Measurements from ENCODE around the gene DNAH17.
A peak's percentile ranks its signal among the peaks of the same experiment; 100 is the strongest.

The DNAH17 gene

GRCh38 chr17:78396441-78397337, 180.5 kb downstream of the DNAH17 start:
- no peak overlapping the region for H3K9ac ChIP-seq (ENCODE audit: low read length in 2 of 2)
- no peaks in the 10 kb centered on the region for H3K9me3 ChIP-seq (ENCODE audit: control insufficient read depth in 2 of 2, low read length in 2 of 2)
- H3K4me3 ChIP-seq (ENCODE audit: low read length in 2 of 2), result no peak overlapping the region
- H3K4me1 ChIP-seq (ENCODE audit: control insufficient read depth, insufficient read depth, low read length), result peaks cover 17% of the 10 kb centered on the region
- H3K36me3 ChIP-seq (ENCODE audit: control insufficient read depth in 2 of 2, insufficient read depth in 2 of 2, low read length in 2 of 2), result peaks cover 29 to 36% of the 10 kb centered on the region in 2 donors
- H3K27me3 ChIP-seq (ENCODE audit: control insufficient read depth in 1 of 2, insufficient read depth in 2 of 2, low read length in 2 of 2), result no peaks in the 10 kb centered on the region
- peak overlapping the region; percentile 55 for H3K27ac ChIP-seq (ENCODE audit: low read length)

GRCh38 chr17:78395155-78395554, 182.0 kb downstream of the DNAH17 start:
- Histone ChIP-seq H3K27ac (ENCODE audit: low read length) (no peak overlapping the region), H3K27me3 (ENCODE audit: control insufficient read depth in 1 of 2, insufficient read depth in 2 of 2, low read length in 2 of 2) (no peaks in the 10 kb centered on the region), H3K36me3 (ENCODE audit: control insufficient read depth in 2 of 2, insufficient read depth in 2 of 2, low read length in 2 of 2) (peaks cover 21 to 24% of the 10 kb centered on the region in 2 donors), H3K9ac (ENCODE audit: low read length in 2 of 2) (no peak overlapping the region), H3K4me1 (ENCODE audit: control insufficient read depth, insufficient read depth, low read length) (peaks cover 19% of the 10 kb centered on the region), H3K9me3 (ENCODE audit: control insufficient read depth in 2 of 2, low read length in 2 of 2) (no peaks in the 10 kb centered on the region), H3K4me3 (ENCODE audit: low read length in 2 of 2) (no peak overlapping the region)

- Histone ChIP-seq H3K4me1 (ENCODE audit: control insufficient read depth, insufficient read depth, low read length) (peaks cover 19% of the 10 kb centered on the region), H3K36me3 (ENCODE audit: control insufficient read depth in 2 of 2, insufficient read depth in 2 of 2, low read length in 2 of 2) (peaks cover 13 to 15% of the 10 kb centered on the region in 2 donors), H3K9me3 (ENCODE audit: control insufficient read depth in 2 of 2, low read length in 2 of 2) (no peaks in the 10 kb centered on the region), H3K4me3 (ENCODE audit: low read length in 2 of 2) (no peak overlapping the region), H3K9ac (ENCODE audit: low read length in 2 of 2) (no peak overlapping the region), H3K27me3 (ENCODE audit: control insufficient read depth in 1 of 2, insufficient read depth in 2 of 2, low read length in 2 of 2) (no peaks in the 10 kb centered on the region), H3K27ac (ENCODE audit: low read length) (no peak overlapping the region)
Measured at GRCh38 chr17:78394209-78394608, 183.0 kb downstream of the DNAH17 start.

- Histone ChIP-seq H3K9ac (ENCODE audit: low read length in 2 of 2) (no peak overlapping the region), H3K36me3 (ENCODE audit: control insufficient read depth in 2 of 2, insufficient read depth in 2 of 2, low read length in 2 of 2) (peaks cover 7 to 8% of the 10 kb centered on the region in 2 donors)
Measured at GRCh38 chr17:78393575-78393974, 183.6 kb downstream of the DNAH17 start.

GRCh38 chr17:78392295-78392694, 184.9 kb downstream of the DNAH17 start:
- Histone ChIP-seq H3K9me3 (ENCODE audit: control insufficient read depth in 2 of 2, low read length in 2 of 2) (no peaks in the 10 kb centered on the region), H3K27ac (ENCODE audit: low read length) (no peak overlapping the region), H3K4me1 (ENCODE audit: control insufficient read depth, insufficient read depth, low read length) (peaks cover 21% of the 10 kb centered on the region), H3K4me3 (ENCODE audit: low read length in 2 of 2) (no peak overlapping the region), H3K9ac (ENCODE audit: low read length in 2 of 2) (no peak overlapping the region), H3K36me3 (ENCODE audit: control insufficient read depth in 2 of 2, insufficient read depth in 2 of 2, low read length in 2 of 2) (peaks cover 3 to 4% of the 10 kb centered on the region in 2 donors), H3K27me3 (ENCODE audit: control insufficient read depth in 1 of 2, insufficient read depth in 2 of 2, low read length in 2 of 2) (no peaks in the 10 kb centered on the region)

More at GRCh38 chr17:78393575-78393974, 183.6 kb downstream of the DNAH17 start:
- Histone ChIP-seq H3K27ac (ENCODE audit: low read length) (no peak overlapping the region), H3K9me3 (ENCODE audit: control insufficient read depth in 2 of 2, low read length in 2 of 2) (no peaks in the 10 kb centered on the region), H3K4me3 (ENCODE audit: low read length in 2 of 2) (no peak overlapping the region), H3K4me1 (ENCODE audit: control insufficient read depth, insufficient read depth, low read length) (peaks cover 21% of the 10 kb centered on the region), H3K27me3 (ENCODE audit: control insufficient read depth in 1 of 2, insufficient read depth in 2 of 2, low read length in 2 of 2) (no peaks in the 10 kb centered on the region)

GRCh38 chr17:78391843-78392242, 185.4 kb downstream of the DNAH17 start:
- Histone ChIP-seq H3K36me3 (ENCODE audit: control insufficient read depth in 2 of 2, insufficient read depth in 2 of 2, low read length in 2 of 2) (peaks cover 3 to 4% of the 10 kb centered on the region in 2 donors), H3K27me3 (ENCODE audit: control insufficient read depth in 1 of 2, insufficient read depth in 2 of 2, low read length in 2 of 2) (no peaks in the 10 kb centered on the region), H3K9ac (ENCODE audit: low read length in 2 of 2) (no peak overlapping the region), H3K27ac (ENCODE audit: low read length) (no peak overlapping the region), H3K4me3 (ENCODE audit: low read length in 2 of 2) (no peak overlapping the region), H3K4me1 (ENCODE audit: control insufficient read depth, insufficient read depth, low read length) (peaks cover 17% of the 10 kb centered on the region), H3K9me3 (ENCODE audit: control insufficient read depth in 2 of 2, low read length in 2 of 2) (no peaks in the 10 kb centered on the region)

- Histone ChIP-seq H3K9me3 (ENCODE audit: control insufficient read depth in 2 of 2, low read length in 2 of 2) (no peaks in the 10 kb centered on the region), H3K4me3 (ENCODE audit: low read length in 2 of 2) (no peak overlapping the region), H3K27ac (ENCODE audit: low read length) (no peak overlapping the region), H3K9ac (ENCODE audit: low read length in 2 of 2) (no peak overlapping the region), H3K4me1 (ENCODE audit: control insufficient read depth, insufficient read depth, low read length) (peaks cover 15% of the 10 kb centered on the region), H3K27me3 (ENCODE audit: control insufficient read depth in 1 of 2, insufficient read depth in 2 of 2, low read length in 2 of 2) (no peaks in the 10 kb centered on the region), H3K36me3 (ENCODE audit: control insufficient read depth in 2 of 2, insufficient read depth in 2 of 2, low read length in 2 of 2) (peaks cover 3 to 4% of the 10 kb centered on the region in 2 donors)
Measured at GRCh38 chr17:78391051-78391431, 186.2 kb downstream of the DNAH17 start.

GRCh38 chr17:78390241-78391050, 186.8 kb downstream of the DNAH17 start:
- Histone ChIP-seq H3K9ac (ENCODE audit: low read length in 2 of 2) (no peak overlapping the region), H3K36me3 (ENCODE audit: control insufficient read depth in 2 of 2, insufficient read depth in 2 of 2, low read length in 2 of 2) (peaks cover 3 to 4% of the 10 kb centered on the region in 2 donors), H3K27ac (ENCODE audit: low read length) (no peak overlapping the region), H3K27me3 (ENCODE audit: control insufficient read depth in 1 of 2, insufficient read depth in 2 of 2, low read length in 2 of 2) (no peaks in the 10 kb centered on the region), H3K9me3 (ENCODE audit: control insufficient read depth in 2 of 2, low read length in 2 of 2) (no peaks in the 10 kb centered on the region), H3K4me1 (ENCODE audit: control insufficient read depth, insufficient read depth, low read length) (peaks cover 15% of the 10 kb centered on the region), H3K4me3 (ENCODE audit: low read length in 2 of 2) (no peak overlapping the region)

- Histone ChIP-seq H3K4me3 (ENCODE audit: low read length in 2 of 2) (peak overlapping the region in 1 of 2 donors; percentile 15), H3K9me3 (ENCODE audit: control insufficient read depth in 2 of 2, low read length in 2 of 2) (no peaks in the 10 kb centered on the region), H3K9ac (ENCODE audit: low read length in 2 of 2) (no peak overlapping the region), H3K36me3 (ENCODE audit: control insufficient read depth in 2 of 2, insufficient read depth in 2 of 2, low read length in 2 of 2) (peaks cover 0 to under 1% of the 10 kb centered on the region in 2 donors), H3K27me3 (ENCODE audit: control insufficient read depth in 1 of 2, insufficient read depth in 2 of 2, low read length in 2 of 2) (no peaks in the 10 kb centered on the region), H3K27ac (ENCODE audit: low read length) (peak overlapping the region; percentile 58), H3K4me1 (ENCODE audit: control insufficient read depth, insufficient read depth, low read length) (peaks cover 19% of the 10 kb centered on the region)
Measured at GRCh38 chr17:78387977-78388941, 188.9 kb downstream of the DNAH17 start.

Measured in stomach smooth muscle (tissue), 2 donors.